Caco-2 (cell line): Measurements from ENCODE around the gene LRPAP1. TPM values are rescaled to one million over a fixed set of nuclear protein-coding genes. Genes with fewer than 3 reads are reported as not detected.
A peak's percentile ranks its signal among the peaks of the same experiment; 100 is the strongest.

Source experiments
- BruUV-seq: library from RNA; stranded (reverse); fragments of 400-500 nt; replicated peaks from 2 replicates; lab custom pipeline; 2021; lab: Mats Ljungman, UMichigan
- CTCF ChIA-PET: fragments of 300-600 bp; sonication (Branson Sonifier 250); formaldehyde crosslinking; loops from one replicate; lab custom pipeline; 2022; ENCODE audit warnings: antibody characterized with exemption; lab: Charles Lee
- POLR2A ChIA-PET: fragments of 300-600 bp; sonication (Branson Sonifier 250); formaldehyde crosslinking; loops from one replicate; lab custom pipeline; 2022; ENCODE audit warnings: antibody characterized with exemption; lab: Charles Lee
- DNase-seq, 2 experiments: peaks; one replicate each; pipeline versions ENCODE4 v3.0.0 to v3.0.0-alpha.2; 2020 to 2022
- H3K27me3 ChIP-seq: replicated peaks from 2 replicates; pipeline ENCODE4 v1.6.0; 2011; ENCODE audit warnings: low read length; ENCODE audit not compliant: control insufficient read depth, insufficient read depth
- H3K36me3 ChIP-seq: 2 replicates; pipeline ENCODE4 v1.5.1; 2011; ENCODE audit warnings: low read length; ENCODE audit not compliant: control insufficient read depth, insufficient read depth
- H3K4me1 ChIP-seq: fragments of 250-450 bp; sonication (Bioruptor Pico); 2 replicates; pipeline ENCODE4 v1.5.1; 2020; ENCODE audit warnings: mild to moderate bottlenecking
- H3K4me3 ChIP-seq: 2 replicates; pipeline ENCODE4 v1.5.1; 2011; ENCODE audit warnings: low read depth, mild to moderate bottlenecking, control low read depth, low read length
- H3K9me3 ChIP-seq: fragments of 250-450 bp; sonication (Bioruptor Pico); 2 replicates; pipeline ENCODE4 v1.5.1; 2020; ENCODE audit warnings: mild to moderate bottlenecking, moderate library complexity
- H3K27ac Mint-ChIP-seq: one replicate; pipeline ENCODE4 v1.8.0; 2022; ENCODE audit warnings: mixed read lengths; ENCODE audit not compliant: unreplicated experiment
- H3K27me3 Mint-ChIP-seq: one replicate; pipeline ENCODE4 v1.8.0; 2022; ENCODE audit warnings: mixed read lengths; ENCODE audit not compliant: insufficient read depth, unreplicated experiment
- H3K36me3 Mint-ChIP-seq: one replicate; pipeline ENCODE4 v1.8.0; 2022; ENCODE audit warnings: mild to moderate bottlenecking, mixed read lengths; ENCODE audit not compliant: insufficient read depth, unreplicated experiment
- H3K4me1 Mint-ChIP-seq: one replicate; pipeline ENCODE4 v1.8.0; 2022; ENCODE audit warnings: low read depth, mixed read lengths; ENCODE audit not compliant: unreplicated experiment
- H3K4me3 Mint-ChIP-seq: one replicate; pipeline ENCODE4 v1.8.0; 2022; ENCODE audit warnings: mild to moderate bottlenecking, moderate library complexity, mixed read lengths; ENCODE audit not compliant: unreplicated experiment
- H3K9me3 Mint-ChIP-seq: one replicate; pipeline ENCODE4 v1.8.0; 2022; ENCODE audit warnings: mixed read lengths; ENCODE audit not compliant: unreplicated experiment
- CTCF ChIP-seq, 2 experiments: fragments of 200-600 bp in 1 of 2; IDR thresholded peaks; 1 replicate in 1 of 2; 2 replicates in 1 of 2; pipeline versions ENCODE4 v1.5.1 to v1.8.0; 2011 to 2022; ENCODE audit warnings: antibody characterized with exemption in 1 of 2, control low read depth in 1 of 2, inconsistent platforms in 1 of 2, low read depth in 1 of 2, low read length in 1 of 2, mild to moderate bottlenecking in 1 of 2, moderate library complexity in 1 of 2; ENCODE audit not compliant: insufficient read depth in 1 of 2, severe bottlenecking in 1 of 2, unreplicated experiment in 1 of 2
- intact Hi-C: fragments of 100-400 bp; cut with micrococcal nuclease; formaldehyde crosslinking; loops from one replicate; pipeline ENCODE4 v1.10.0; 2022; ENCODE audit not compliant: unreplicated experiment
- total RNA-seq: library from RNA; stranded (reverse); gene quantifications from 2 replicates; pipeline ENCODE4 v1.2.3, GENCODE V29; 2022

Gene LRPAP1
- total RNA-seq, 1 experiment from 2014 or later, result 224 TPM

GRCh38 chr4:3515646-3516045 is 16.6 kb downstream of the LRPAP1 start:
- H3K27me3 Mint-ChIP-seq, result no peaks in the 10 kb centered on the region
- CTCF ChIA-PET, result no interaction called here
- no TSS peak for BruUV-seq
- H3K4me3 Mint-ChIP-seq, result no peak overlapping the region
- TF ChIP-seq CTCF (IDR thresholded peaks at IDR 0.05; ENCODE audit: insufficient read depth in 1 of 2, low read depth in 1 of 2, low read length in 1 of 2, severe bottlenecking in 1 of 2, unreplicated experiment in 1 of 2), result no peak
- no peaks in the 10 kb centered on the region for H3K9me3 ChIP-seq
- no peak for DNase-seq
- H3K36me3 ChIP-seq, result peaks cover 2% of the 10 kb centered on the region
- peaks cover 60% of the 10 kb centered on the region for H3K36me3 Mint-ChIP-seq
- no peaks in the 10 kb centered on the region for H3K27me3 ChIP-seq
- no peak overlapping the region for H3K27ac Mint-ChIP-seq
- intact Hi-C loops, result no loop called here
- no peak overlapping the region for H3K4me3 ChIP-seq
- POLR2A ChIA-PET, result no interaction called here
- no peaks in the 10 kb centered on the region for H3K9me3 Mint-ChIP-seq
- H3K4me1 Mint-ChIP-seq, result no peaks in the 10 kb centered on the region
- H3K4me1 ChIP-seq, result no peaks in the 10 kb centered on the region

GRCh38 chr4:3514806-3515501 is 17.3 kb downstream of the LRPAP1 start:
- Histone ChIP-seq H3K36me3 (peaks cover 2% of the 10 kb centered on the region), H3K4me1 (no peaks in the 10 kb centered on the region), H3K27me3 (no peaks in the 10 kb centered on the region), H3K9me3 (no peaks in the 10 kb centered on the region), H3K4me3 (no peak overlapping the region)
- peak; percentile 22 to 26 for TF ChIP-seq CTCF (IDR thresholded peaks at IDR 0.05; ENCODE audit: insufficient read depth in 1 of 2, low read depth in 1 of 2, low read length in 1 of 2, severe bottlenecking in 1 of 2, unreplicated experiment in 1 of 2)
- Mint-ChIP-seq H3K4me1 (no peaks in the 10 kb centered on the region), H3K9me3 (no peaks in the 10 kb centered on the region), H3K4me3 (no peak overlapping the region), H3K27me3 (no peaks in the 10 kb centered on the region), H3K27ac (no peak overlapping the region), H3K36me3 (peaks cover 67% of the 10 kb centered on the region)
- ChIA-PET POLR2A (no interaction called here), CTCF (interaction anchor here (0.5 to 1.8 kb wide), 4 partner anchors 30 to 421 kb away, joined by 3 to 7 read pairs (median 4); no protein-coding TSS in a partner anchor)
- intact Hi-C loops, result no loop called here
- no peak for DNase-seq
- no TSS peak for BruUV-seq

- H3K36me3 ChIP-seq, result no peaks in the 10 kb centered on the region; the same call in none of the 2 replicates
Measured at GRCh38 chr4:3514221-3514780, 17.9 kb downstream of the LRPAP1 start.

More at GRCh38 chr4:3514221-3514780, 17.9 kb downstream of the LRPAP1 start:
- Mint-ChIP-seq H3K36me3 (peaks cover 65% of the 10 kb centered on the region), H3K4me3 (no peak overlapping the region), H3K9me3 (no peaks in the 10 kb centered on the region), H3K4me1 (no peaks in the 10 kb centered on the region), H3K27me3 (no peaks in the 10 kb centered on the region), H3K27ac (no peak overlapping the region)
- no peak for DNase-seq
- H3K4me1 ChIP-seq, result no peaks in the 10 kb centered on the region
- no peaks in the 10 kb centered on the region for H3K27me3 ChIP-seq
- TF ChIP-seq CTCF (IDR thresholded peaks at IDR 0.05; ENCODE audit: insufficient read depth in 1 of 2, low read depth in 1 of 2, low read length in 1 of 2, severe bottlenecking in 1 of 2, unreplicated experiment in 1 of 2), result no peak
- H3K4me3 ChIP-seq, result no peak overlapping the region
- ChIA-PET CTCF (interaction anchor here (0.5 to 1.8 kb wide), 4 partner anchors 30 to 422 kb away, joined by 3 to 7 read pairs (median 4); no protein-coding TSS in a partner anchor), POLR2A (no interaction called here)
- no peaks in the 10 kb centered on the region for H3K9me3 ChIP-seq
- intact Hi-C loops, result no loop called here
- no TSS peak for BruUV-seq
